Measurements from ENCODE around the gene MRPL43.

Gene MRPL43

DNA sequence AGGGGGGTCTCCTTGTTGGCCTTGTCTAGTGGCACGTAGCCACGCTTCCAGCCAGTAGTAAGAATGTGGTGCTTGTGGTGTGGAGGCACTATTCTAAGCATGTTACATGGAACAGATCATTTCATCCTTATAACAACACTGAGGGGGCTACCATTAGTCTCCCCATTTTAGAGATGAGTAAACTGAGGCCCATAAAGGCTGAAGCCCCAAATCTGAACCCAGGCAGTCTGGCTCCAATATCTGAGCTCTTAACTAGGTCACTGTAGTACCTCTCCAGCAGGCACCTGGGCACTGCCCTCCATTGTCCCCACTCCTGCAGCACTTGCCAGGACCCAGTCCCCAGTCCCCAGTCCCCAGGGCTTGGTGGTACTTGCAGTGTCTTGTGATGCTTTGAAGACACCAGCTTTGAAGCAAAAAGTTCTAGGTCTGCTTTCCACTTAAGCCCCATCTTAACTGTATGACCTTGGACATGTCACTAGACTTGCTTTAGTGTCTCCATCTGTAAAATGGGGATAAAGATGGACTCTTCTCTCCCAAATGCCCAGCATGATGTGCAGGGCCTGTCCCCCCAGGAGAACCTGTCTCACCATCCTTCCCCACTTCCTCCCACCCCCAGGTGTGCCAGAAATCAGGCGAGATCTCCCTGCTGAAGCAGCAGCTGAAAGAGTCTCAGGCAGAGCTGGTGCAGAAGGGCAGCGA is 18.7 kb upstream of the MRPL43 start:
- TF ChIP-seq, protein P1, sequence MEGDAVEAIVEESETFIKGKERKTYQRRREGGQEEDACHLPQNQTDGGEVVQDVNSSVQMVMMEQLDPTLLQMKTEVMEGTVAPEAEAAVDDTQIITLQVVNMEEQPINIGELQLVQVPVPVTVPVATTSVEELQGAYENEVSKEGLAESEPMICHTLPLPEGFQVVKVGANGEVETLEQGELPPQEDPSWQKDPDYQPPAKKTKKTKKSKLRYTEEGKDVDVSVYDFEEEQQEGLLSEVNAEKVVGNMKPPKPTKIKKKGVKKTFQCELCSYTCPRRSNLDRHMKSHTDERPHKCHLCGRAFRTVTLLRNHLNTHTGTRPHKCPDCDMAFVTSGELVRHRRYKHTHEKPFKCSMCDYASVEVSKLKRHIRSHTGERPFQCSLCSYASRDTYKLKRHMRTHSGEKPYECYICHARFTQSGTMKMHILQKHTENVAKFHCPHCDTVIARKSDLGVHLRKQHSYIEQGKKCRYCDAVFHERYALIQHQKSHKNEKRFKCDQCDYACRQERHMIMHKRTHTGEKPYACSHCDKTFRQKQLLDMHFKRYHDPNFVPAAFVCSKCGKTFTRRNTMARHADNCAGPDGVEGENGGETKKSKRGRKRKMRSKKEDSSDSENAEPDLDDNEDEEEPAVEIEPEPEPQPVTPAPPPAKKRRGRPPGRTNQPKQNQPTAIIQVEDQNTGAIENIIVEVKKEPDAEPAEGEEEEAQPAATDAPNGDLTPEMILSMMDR (IDR thresholded peaks at IDR 0.05; ENCODE audit: low read depth, low read length): no peak
- H3K4me1 ChIP-seq: peaks cover 16% of the 10 kb centered on the region

DNA sequence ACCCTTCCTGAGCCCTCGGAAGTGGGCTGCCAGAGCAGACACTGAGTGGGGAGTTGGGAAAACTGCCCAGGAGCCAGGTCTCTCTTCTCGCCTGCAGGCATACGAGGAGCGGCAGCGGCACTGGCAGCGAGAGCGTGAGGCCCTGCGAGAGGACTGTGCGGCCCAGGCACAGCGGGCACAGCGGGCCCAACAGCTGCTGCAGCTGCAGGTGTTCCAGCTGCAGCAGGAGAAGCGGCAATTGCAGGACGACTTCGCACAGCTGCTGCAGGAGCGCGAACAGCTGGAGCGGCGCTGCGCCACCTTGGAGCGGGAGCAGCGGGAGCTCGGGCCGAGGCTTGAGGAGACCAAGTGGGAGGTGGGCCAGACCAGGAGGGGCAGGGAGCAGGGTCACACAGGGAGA is 18.1 kb upstream of the MRPL43 start:
- no peaks in the 10 kb centered on the region for H3K9me3 ChIP-seq
- no peaks in the 10 kb centered on the region for H3K27me3 ChIP-seq
- TF ChIP-seq, protein P1 (IDR thresholded peaks at IDR 0.05; ENCODE audit: low read depth, low read length): no peak
- no peak for DNase-seq
- peaks cover 21% of the 10 kb centered on the region for H3K4me1 ChIP-seq
- H3K36me3 ChIP-seq: peaks cover 43% of the 10 kb centered on the region
- no peak overlapping the region for H3K4me3 ChIP-seq (ENCODE audit: low read depth, low read length)

More for the DNA sequence above, 18.7 kb upstream of the MRPL43 start:
- no peak for DNase-seq
- Histone ChIP-seq H3K27me3 (no peaks in the 10 kb centered on the region), H3K9me3 (no peaks in the 10 kb centered on the region), H3K4me3 (ENCODE audit: low read depth, low read length) (no peak overlapping the region), H3K36me3 (peaks cover 43% of the 10 kb centered on the region)

DNA sequence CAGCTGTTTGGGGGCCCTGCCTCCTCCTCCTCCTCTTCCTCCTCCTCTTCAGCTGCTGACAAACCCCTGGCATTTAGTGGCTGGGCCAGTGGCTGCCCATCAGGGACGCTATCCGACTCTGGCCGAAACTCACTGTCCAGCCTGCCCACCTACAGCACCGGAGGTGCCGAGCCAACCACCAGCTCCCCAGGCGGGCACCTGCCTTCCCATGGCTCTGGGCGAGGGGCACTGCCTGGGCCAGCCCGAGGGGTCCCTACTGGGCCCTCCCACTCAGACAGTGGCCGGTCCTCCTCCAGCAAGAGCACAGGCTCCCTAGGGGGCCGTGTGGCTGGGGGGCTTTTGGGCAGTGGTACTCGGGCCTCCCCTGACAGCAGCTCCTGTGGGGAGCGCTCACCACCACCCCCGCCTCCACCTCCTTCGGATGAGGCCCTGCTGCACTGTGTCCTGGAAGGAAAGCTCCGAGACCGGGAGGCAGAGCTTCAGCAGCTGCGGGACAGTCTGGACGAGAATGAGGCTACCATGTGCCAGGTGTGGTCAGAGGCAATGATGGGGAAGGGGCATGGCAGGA is 16.4 kb upstream of the MRPL43 start:
- peaks cover 43% of the 10 kb centered on the region for H3K36me3 ChIP-seq
- DNase-seq: no peak
- no peaks in the 10 kb centered on the region for H3K9me3 ChIP-seq
- no peaks in the 10 kb centered on the region for H3K27me3 ChIP-seq
- TF ChIP-seq, protein P1 (IDR thresholded peaks at IDR 0.05; ENCODE audit: low read depth, low read length): no peak
- H3K4me3 ChIP-seq (ENCODE audit: low read depth, low read length): no peak overlapping the region
- H3K4me1 ChIP-seq: peaks cover 18% of the 10 kb centered on the region

DNA sequence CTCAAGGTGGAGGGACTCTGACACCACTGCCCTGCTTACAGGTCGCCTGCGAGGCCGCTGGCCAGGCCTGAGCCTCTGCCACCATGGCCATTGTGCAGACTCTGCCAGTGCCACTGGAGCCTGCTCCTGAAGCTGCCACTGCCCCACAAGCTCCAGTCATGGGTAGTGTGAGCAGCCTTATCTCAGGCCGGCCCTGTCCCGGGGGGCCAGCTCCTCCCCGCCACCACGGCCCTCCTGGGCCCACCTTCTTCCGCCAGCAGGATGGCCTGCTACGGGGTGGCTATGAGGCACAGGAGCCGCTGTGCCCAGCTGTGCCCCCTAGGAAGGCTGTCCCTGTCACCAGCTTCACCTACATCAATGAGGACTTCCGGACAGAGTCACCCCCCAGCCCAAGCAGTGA is 15.2 kb upstream of the MRPL43 start:
- DNase-seq: no peak
- Histone ChIP-seq H3K27me3 (no peaks in the 10 kb centered on the region), H3K4me3 (ENCODE audit: low read depth, low read length) (no peak overlapping the region), H3K36me3 (peaks cover 41% of the 10 kb centered on the region), H3K4me1 (peaks cover 13% of the 10 kb centered on the region), H3K9me3 (no peaks in the 10 kb centered on the region)
- TF ChIP-seq, protein P1 (IDR thresholded peaks at IDR 0.05; ENCODE audit: low read depth, low read length): no peak

DNA sequence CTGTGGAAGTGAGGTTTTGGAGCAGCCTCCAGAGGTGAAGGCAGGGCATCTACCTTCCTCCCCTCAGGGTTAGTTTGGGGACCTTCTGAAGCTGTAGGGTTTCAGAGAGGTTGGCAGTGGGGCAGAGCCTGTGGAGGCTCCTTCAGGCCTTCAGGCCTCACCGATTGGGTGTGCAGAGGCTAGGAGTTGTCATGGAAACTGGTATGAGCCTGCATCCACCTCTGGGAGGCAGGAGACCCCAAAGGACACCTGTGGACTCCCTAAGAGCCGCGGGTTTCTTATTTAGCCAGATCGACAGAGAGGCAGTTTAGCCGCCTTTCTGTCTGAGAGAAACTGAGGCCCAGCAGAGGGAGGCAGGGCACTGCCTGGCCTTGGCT is 14.3 kb upstream of the MRPL43 start:
- Histone ChIP-seq H3K9me3 (no peaks in the 10 kb centered on the region), H3K4me1 (peaks cover 10% of the 10 kb centered on the region; the same call in 1 of the 2 replicates), H3K27me3 (no peaks in the 10 kb centered on the region), H3K4me3 (ENCODE audit: low read depth, low read length) (no peak overlapping the region; the same call in 1 of the 2 replicates), H3K36me3 (peaks cover 38% of the 10 kb centered on the region)
- TF ChIP-seq, protein P1 (IDR thresholded peaks at IDR 0.05; ENCODE audit: low read depth, low read length): no peak
- DNase-seq: no peak
